ENCODE data around the gene FBXO28.
A peak's percentile ranks its signal among the peaks of the same experiment; 100 is the strongest.

FBXO28 gene

DNA sequence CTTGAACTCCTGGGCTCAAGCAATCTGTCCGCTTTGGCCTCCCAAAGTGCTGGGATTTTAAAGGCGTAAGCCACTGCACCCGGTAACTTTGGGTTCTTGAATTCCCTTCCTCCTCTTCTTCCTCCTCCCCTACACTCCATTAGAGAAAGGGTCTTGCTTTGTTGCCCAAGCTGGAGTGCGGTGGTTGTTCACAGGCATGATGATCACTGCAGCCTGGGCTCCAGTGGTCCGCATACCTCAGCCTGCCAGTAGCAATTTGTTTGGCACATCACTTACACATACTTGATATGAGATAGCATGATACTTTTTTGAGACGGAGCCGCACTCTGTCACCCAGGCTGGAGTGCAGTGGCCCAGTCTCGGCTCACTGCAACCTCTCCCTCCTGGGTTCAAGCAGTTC, 71.3 kb downstream of the FBXO28 start:
- no peak for DNase-seq (ENCODE audit: low read depth, low spot score)
- TF ChIP-seq, protein P1, sequence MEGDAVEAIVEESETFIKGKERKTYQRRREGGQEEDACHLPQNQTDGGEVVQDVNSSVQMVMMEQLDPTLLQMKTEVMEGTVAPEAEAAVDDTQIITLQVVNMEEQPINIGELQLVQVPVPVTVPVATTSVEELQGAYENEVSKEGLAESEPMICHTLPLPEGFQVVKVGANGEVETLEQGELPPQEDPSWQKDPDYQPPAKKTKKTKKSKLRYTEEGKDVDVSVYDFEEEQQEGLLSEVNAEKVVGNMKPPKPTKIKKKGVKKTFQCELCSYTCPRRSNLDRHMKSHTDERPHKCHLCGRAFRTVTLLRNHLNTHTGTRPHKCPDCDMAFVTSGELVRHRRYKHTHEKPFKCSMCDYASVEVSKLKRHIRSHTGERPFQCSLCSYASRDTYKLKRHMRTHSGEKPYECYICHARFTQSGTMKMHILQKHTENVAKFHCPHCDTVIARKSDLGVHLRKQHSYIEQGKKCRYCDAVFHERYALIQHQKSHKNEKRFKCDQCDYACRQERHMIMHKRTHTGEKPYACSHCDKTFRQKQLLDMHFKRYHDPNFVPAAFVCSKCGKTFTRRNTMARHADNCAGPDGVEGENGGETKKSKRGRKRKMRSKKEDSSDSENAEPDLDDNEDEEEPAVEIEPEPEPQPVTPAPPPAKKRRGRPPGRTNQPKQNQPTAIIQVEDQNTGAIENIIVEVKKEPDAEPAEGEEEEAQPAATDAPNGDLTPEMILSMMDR (IDR thresholded peaks at IDR 0.05; ENCODE audit: low read depth, low read length) = no peak
- H3K4me3 ChIP-seq (ENCODE audit: low read depth, low read length) = no peak overlapping the region
- in situ Hi-C loops (cut with HindIII; ENCODE audit: low sequenced_read_pairs) = no loop called here

DNA sequence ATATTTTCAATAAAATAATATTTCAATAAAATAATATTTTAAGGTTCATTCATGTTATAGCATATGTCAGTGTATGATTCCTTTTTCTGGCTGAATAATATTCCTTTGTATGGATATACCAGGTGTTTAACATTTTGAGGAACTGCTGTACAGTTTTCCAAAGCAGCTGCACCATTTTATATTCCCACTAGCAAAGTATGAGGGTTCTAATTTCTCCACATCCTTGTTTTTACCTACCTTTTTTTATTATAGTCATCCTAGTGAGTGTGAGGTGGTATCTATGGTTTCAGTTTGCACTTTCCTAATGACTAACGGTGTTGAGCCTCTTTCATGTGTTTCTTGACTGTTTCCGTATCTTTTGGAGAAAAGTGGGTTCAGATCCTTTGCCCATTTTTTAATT, 74.4 kb downstream of the FBXO28 start:
- TF ChIP-seq, protein P1 (IDR thresholded peaks at IDR 0.05; ENCODE audit: low read depth, low read length) = no peak
- no peak overlapping the region for H3K4me3 ChIP-seq (ENCODE audit: low read depth, low read length)
- DNase-seq (ENCODE audit: low read depth, low spot score) = no peak
- in situ Hi-C loops (cut with HindIII; ENCODE audit: low sequenced_read_pairs) = no loop called here

DNA sequence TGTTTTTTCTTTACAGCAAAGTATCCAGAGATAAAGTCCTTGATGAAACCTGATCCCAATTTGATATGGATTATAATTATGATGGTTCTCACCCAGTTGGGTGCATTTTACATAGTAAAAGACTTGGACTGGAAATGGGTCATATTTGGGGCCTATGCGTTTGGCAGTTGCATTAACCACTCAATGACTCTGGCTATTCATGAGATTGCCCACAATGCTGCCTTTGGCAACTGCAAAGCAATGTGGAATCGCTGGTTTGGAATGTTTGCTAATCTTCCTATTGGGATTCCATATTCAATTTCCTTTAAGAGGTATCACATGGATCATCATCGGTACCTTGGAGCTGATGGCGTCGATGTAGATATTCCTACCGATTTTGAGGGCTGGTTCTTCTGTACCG, 75.7 kb downstream of the FBXO28 start:
- TF ChIP-seq, protein P1 (IDR thresholded peaks at IDR 0.05; ENCODE audit: low read depth, low read length) = no peak
- in situ Hi-C loops (cut with HindIII; ENCODE audit: low sequenced_read_pairs) = no loop called here
- H3K4me3 ChIP-seq (ENCODE audit: low read depth, low read length) = no peak overlapping the region
- DNase-seq (ENCODE audit: low read depth, low spot score) = peak; percentile 52

DNA sequence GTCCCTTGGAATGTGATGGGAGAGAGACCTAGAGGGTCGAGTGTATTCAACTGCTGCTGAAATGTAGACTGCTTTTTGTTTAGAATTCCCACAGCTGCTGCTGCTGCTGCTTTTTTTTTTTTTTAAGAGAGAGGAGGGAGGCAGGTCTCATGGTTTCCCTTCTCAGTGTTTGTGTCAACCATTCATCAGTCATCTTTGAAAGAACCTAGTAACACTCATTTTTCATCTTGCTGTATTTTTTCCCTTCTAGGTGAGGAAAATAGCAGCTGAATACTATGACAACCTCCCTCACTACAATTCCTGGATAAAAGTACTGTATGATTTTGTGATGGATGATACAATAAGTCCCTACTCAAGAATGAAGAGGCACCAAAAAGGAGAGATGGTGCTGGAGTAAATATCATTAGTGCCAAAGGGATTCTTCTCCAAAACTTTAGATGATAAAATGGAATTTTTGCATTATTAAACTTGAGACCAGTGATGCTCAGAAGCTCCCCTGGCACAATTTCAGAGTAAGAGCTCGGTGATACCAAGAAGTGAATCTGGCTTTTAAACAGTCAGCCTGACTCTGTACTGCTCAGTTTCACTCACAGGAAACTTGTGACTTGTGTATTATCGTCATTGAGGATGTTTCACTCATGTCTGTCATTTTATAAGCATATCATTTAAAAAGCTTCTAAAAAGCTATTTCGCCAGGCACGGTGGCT, 78.3 kb downstream of the FBXO28 start:
- DNase-seq (ENCODE audit: low read depth, low spot score) = no peak
- in situ Hi-C loops (cut with HindIII; ENCODE audit: low sequenced_read_pairs) = no loop called here
- H3K4me3 ChIP-seq (ENCODE audit: low read depth, low read length) = no peak overlapping the region
- TF ChIP-seq, protein P1 (IDR thresholded peaks at IDR 0.05; ENCODE audit: low read depth, low read length) = no peak

DNA sequence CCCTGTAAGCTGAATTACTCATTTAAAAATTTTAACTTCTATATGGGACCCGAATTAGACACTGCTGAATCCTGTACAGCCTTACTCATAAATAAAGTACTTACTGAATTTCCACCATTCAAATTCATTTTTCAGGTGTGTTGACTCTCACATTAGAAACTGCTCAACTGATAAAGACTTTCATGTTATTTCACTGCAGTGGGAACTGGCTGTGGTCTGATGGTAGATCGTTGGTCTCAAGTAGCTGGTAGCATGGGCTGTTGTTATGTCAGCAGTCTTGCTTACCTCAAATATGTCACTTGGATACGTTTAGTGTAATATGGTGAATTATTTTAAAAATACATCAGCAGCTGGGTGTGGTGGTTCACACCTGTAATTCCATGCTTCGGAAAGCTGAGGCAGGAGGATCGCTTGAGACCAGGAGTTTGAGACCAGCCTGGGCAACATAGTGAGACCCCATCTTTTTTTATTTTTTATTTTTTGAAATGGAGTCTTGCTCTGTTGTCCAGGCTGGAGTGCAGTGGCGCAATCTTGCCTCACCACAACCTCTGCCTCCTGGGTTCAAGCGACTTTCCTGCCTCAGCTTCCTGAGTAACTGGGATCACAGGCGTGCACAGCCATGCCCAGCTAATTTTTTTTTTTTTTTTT, 79.5 kb downstream of the FBXO28 start:
- H3K4me3 ChIP-seq (ENCODE audit: low read depth, low read length) = no peak overlapping the region
- TF ChIP-seq, protein P1 (IDR thresholded peaks at IDR 0.05; ENCODE audit: low read depth, low read length) = no peak
- DNase-seq (ENCODE audit: low read depth, low spot score) = no peak
- in situ Hi-C loops (cut with HindIII; ENCODE audit: low sequenced_read_pairs) = no loop called here

DNA sequence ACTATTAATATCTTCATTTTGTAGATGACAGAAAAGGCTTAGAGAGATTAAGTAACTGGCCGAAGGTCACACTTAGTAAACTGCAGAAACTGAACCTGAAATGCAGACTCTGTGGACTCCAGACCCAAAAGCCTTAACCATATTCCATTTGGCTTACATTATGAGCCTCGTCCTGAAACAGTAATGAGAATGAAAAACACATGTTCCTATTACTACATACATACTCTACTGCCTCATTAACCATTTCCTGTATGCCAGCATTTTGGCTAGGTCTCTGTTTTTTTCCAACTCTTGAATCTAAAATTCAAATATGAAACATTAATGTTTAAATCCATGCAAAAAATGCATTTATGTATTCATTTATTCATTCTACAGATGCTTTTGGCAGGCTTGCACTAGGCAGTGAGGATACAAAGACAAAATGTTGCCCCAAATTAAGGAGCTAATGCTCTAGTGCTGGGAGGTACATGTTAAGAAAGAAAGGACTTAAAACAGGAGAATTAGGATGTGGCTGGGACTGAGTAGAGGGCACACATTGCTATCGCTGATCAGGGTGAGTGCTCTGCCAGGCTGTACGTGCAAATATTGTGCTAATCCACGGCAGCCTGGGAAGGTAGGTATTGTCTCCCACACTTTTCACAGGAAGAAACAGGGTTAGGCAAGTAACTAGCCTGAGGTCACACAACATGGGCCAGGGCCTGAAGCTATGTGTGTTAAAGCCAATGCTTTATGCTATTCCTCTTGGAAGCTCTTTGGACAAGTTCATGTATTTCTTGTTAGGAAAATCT, 83.1 kb downstream of the FBXO28 start:
- no peak for DNase-seq (ENCODE audit: low read depth, low spot score)
- TF ChIP-seq, protein P1 (IDR thresholded peaks at IDR 0.05; ENCODE audit: low read depth, low read length) = no peak
- in situ Hi-C loops (cut with HindIII; ENCODE audit: low sequenced_read_pairs) = no loop called here
- no peak overlapping the region for H3K4me3 ChIP-seq (ENCODE audit: low read depth, low read length)
